ENCODE measurements around the gene WDR7.

The WDR7 gene

DNA sequence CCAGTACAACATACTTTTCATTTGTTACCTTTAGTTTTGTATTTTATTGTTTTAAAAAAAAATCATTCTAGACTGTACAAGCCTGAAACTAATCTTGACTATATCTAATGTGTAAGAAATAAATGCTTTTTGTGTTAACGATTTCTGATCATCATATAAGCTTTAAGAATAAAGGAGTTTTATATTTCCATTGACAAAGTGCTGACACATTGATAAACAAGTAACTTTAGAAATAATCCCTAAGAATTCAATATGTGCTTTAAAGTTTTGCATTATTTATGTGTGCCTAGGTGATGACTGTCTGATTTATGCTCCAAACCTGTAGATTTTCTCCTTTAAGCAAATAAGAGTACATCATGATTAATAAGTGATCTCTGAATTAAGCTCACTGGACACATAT, 248.5 kb downstream of the WDR7 start:
- DNase-seq: no peak

DNA sequence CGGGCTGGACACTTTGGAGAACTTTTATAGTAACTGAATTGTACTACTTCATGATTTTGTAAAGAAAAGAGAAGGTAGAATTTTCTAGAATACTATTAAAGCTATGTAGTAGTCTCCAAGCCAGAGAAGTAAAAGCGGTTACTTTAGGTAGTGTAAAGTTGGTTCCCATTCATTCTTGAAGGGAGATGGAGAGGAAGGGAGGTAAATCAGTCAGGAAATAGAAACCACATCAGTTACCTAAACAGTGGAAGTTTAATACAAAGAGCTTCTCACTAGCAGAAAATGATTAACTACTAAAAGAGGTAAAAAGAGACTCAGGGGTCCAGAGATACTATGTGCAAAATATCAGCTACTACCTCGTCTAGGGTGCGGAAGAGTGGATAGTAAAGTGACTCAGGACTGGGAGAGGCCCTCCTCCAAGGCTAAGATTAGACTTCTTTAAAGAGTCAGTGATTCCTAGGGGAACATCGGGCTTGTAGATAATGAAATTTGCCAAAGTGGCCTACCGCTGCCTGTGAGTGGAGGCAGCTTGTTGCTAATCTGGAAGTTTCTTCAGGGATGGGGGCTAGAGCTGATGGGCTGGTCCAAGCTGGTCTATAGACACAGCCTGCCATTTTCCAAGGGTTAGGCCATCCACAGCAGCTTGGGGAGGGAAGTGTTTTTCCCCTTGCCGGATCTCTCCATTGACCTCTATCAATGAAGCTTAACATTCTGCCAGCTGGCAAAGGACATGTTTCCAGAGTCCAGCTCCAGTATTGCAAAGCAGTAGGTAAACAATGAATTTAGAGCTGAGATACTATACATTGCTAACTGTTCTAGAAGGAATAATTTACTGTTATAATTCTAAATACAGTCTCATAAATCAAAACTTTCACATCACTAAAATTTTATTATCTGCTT, 249.3 kb downstream of the WDR7 start:
- DNase-seq: no peak

DNA sequence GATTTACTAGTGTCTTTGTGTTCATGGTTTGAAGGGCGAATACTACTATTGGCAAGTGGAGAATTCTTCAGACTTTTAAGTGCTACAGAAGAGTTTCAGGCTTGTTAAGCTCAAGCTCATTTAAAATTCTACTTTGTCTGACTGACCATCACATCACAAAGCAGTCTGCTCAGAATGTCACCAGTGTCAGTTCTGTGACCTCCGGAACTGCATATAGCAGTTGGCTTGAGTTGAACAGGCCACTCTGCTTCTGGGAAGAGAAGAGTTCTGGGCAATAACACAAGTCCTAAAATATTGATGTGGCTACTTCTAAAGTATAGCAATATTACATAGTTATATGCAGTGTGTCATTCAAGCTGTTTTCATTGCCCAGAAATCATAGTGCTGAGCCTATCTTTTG, 250.8 kb downstream of the WDR7 start:
- no peak for DNase-seq

DNA sequence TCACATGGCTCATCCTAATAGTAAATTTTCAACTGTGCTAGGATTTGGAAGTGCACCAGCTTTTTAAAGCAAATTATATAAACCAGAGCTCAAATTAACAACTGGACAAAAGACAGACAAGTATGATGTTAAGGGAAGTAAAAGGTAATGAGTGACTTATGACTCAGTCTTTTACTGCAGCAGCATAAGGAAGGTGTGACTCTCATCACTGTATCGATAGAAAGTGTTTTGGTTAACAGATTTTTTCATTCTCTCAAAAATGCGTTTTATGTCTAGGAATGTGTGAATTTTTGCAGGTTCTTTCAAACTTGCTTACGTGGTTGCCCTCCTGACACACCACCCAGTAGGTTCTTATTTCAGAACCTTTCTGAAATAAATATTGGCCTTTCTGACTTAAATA, 251.5 kb downstream of the WDR7 start:
- no peak for DNase-seq

DNA sequence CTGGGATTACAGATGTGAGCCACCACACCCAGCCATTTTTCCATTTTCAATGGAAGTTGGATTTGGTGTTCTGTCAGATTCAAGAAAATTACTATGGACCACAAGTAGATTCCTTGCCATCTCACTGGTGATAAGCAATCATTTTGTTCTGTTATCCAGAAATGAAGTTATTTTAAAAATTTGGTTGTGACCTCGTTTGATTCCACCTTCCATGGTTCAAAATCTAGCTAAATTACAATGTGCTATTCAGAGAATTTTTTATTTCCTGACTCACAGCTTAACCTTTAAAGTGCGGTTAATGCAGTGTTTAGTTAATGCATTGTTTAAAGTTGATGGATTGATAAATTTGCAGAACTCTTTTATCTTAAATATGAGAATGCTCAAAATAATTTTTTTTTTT, 252.5 kb downstream of the WDR7 start:
- DNase-seq: no peak

DNA sequence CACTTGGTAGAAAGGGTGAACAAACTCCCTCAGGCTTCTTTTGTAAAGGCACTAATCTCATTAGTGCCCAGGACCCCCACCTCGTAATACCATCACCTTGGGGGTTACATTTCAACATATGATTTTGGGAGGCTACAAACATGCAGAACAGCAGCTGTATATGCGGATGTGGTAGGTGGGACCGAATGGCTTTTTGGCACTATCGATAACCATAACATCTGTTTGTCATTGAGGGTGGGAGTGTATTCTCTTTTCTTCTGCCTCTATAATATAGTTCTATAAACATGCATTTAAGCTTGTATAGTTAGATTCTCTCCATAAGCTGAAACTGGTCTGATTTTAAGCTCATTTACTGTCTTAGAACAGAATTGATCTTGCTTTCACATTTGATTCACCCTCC, 256.6 kb downstream of the WDR7 start:
- no peak for DNase-seq

DNA sequence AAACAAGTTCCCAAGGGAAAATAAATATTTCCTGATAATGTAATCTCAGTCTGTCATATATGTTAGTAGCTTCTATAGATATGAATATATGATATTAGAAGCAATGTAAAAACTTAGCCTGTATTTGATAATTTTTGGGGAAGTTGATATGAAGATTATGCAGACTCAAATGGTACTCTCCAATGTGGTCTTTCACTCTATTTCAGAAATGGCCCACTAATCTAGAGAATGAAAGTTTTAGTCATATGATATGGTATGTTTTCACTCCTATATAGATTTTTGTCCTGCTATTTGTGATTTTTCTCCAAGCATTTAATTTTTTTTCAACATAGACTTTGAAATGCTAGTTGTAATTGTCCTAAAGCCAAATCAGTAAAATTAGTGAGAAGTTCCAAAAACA, 259.1 kb downstream of the WDR7 start:
- no peak for DNase-seq

DNA sequence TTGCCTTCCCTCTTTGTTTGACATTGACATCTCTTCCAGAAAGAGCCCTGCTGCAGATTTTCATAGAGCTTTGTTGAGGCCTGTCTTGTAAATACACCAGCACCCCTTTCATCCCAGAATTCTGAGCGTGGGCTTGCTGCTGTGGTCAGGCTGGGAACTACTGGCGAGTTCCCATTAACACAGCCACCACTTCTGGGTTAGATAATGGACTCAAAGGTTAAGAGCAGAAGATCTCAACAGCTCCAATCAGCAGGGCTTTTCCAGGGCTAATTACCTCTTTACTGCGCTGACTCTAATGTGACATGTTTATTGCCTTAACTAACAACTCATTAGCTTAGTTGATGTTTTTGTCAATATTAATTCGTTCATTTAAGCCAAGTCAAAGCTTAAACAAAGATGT, 259.8 kb downstream of the WDR7 start:
- no peak for DNase-seq

DNA sequence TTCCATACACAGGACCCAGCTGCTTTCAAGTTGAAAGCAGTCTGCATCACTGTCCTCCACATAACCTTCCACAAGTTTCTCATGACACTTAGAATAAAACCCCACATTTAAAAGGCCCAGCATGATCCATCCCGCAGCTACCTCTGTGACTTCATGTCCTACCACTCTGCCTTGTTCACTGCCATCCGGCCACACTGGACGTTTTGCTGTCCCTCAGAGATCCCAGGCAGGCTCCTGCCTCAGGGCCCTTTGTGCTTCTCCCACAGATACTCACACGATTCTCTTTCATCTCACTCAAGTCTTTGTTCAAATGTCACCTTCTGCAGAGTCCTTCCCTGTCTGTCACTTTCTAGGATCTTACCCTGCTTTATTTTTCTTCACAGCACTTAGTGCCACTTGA, 262.8 kb downstream of the WDR7 start:
- DNase-seq: no peak

DNA sequence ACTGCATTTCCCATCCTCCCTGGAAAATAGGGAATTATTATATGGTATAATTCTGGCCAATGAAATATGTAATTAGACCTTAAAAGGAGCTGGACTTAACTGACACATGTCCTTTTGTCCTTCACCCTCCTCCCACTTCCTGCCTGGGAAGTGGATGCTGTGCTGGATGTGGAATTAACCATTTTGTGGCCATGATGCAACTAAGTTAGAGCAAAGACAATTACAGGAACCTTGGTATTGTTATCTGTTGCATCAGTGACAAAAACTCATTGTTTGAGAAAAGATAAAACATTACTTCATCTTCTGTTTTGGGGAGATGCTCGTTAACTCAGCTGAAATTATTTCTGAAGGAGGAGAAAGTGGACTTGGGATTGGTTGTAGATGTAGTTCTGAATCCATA, 268.0 kb downstream of the WDR7 start:
- DNase-seq: no peak

DNA sequence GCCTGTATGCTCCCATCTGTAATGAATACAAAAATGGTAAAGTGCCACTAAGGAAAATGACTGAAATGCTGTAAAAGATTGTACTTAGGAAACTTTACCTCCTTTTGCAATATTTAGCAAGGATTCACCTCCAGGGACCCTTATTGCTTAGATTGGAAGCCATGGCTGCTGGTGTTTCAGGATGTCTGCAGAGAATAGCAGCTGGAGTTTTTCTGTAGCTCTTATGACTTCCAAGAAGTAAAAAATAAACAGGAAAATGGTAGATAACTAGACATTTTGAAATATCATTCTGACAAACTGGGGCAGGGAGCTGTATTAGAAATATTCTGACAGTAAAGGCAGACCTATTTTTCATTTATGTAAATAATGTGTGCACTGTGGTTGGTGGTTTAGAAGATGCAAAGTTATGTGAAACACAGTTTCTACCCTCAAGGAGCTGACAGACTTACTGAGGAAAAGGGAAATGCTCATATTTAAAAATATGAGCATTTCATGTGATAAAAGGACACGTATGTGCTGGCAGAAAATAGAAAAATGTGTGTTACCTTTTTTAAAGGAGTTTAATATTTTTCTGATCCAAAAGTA, 270.8 kb downstream of the WDR7 start:
- no peak for DNase-seq

DNA sequence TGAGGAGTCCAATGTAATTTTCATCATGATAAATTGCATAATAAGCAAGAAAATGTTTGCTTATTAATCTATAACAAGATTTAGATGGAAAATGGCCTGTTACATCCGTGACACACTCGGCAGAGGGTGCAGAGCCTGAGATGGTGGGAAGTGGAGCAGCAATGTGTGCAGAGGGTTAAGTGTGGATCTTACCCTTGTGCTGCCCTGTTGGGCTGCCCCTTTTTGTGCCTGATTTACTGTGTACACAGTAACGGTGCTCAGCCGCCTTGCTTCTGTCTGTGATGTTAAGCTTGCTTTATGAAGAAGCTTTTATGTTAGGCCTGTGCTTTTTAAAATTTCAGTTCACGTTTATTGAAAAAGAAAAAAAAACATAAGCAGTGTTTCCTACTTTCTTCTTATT, 275.6 kb downstream of the WDR7 start:
- DNase-seq: no peak

DNA sequence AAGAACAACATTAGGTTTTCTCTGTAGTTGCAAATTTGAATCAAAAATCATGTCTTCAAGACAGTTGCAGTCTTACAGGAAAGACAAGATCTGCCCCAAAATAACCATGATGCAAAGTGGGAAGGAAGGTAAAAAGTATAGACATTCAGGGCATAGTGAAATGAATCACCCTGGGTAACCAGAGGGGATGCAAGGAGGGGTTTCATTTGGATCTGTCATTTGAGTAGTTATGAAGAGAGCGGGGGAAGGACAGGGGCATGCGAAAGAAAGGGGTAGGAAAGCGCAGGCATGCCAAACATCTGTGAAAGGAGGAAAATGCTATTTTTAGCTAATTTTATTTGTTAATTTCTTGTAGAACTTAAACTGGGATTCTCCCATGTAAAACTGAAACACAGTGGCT, 276.6 kb downstream of the WDR7 start:
- DNase-seq: no peak

DNA sequence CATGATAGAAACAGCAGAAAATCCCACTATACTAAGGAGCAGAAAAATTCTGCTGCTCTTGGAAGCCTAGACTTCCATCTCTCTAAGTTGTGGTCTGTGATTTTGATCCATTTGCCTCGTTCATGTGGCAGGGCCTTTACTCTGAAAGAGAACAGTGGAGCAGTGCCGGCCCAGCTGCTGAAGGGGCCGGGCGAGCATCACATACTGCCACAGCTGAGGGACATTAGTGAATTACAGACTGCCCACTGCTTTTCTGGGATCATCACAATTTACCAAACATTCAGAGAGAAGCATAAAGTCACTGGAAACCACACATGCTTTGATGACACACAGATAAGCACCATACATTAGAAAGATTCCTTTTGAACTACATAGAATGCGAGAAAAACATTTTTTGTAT, 278.7 kb downstream of the WDR7 start:
- DNase-seq: no peak

DNA sequence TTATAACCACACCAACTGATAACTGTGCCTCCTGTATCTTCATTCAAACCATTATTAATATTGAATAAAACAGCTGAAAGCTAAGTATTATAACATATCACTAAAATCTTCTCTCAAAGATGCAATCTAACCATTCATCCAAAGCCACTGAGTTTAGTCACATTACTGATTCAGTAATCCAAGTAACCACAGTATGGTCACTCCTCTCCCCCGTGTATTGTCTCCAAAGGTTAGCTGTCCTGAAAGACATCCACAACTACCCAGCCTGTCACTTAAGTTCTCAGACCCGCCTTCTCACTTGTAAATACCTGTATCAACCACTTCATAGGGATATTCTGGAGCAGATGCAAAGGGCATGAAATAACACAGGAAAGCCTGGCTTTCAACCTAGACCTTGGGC, 282.3 kb downstream of the WDR7 start:
- no peak for DNase-seq

DNA sequence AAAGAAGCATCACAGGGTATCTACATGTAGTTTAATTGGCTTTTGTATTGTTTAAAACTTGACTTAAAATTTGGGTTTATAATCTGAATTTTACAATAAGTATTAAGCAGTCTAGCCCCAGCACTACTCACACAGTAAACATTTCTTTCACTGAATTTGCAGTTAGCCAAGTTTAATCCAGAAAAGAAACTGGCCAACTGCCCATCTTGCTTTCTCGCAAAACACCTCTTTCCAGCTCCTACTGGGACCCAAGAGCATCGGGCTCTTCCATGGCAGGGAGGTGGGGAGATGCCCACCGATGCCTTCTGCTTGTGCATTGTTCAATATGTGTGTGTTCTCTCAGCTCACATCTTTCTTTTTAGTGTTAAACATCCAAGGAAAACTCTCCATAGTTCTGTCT, 283.0 kb downstream of the WDR7 start:
- no peak for DNase-seq

DNA sequence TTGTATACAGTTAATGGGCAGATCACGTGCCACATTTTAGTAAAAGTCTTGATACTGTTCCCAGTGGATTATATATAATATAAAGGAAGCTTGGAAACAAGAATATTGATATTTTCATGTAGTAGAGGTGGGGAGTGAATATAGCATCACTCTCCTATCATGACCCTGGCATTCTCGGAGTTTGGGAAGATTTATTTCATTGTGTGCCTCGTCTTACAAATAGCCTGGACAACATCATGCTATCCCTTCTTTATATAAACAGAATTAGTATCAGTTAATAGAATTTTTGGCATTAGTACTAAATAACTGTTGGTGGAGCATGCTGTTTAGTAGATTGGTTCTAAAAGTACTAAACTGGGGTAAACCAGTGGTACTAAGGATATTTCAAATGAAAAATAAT, 283.7 kb downstream of the WDR7 start:
- no peak for DNase-seq

DNA sequence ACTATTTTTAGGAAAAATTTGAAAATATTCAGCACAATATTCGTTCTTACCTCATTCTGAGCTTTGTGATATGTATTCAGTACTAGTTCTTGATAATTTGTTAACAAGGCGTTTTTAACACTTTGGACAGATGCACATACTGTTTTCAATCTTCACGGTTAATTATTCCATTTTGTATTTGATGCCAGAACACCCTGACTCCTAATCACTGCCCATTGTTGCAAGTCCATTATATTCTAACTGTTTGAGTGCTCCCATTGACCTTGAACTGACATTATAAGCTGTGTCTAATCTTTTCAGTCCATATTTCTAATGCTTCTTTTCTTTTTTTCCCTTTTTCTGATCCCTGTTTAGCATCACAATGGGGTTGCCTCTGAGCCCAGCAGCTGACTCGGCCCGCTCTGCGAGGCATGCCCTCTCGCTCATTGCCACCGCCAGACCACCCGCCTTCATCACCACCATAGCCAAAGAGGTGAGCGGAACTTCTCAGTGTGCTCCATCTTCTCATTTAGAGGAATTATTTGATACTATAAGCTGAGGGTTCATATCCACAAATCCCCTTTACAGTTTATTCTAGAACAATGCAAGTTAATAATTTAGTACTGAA, 284.4 kb downstream of the WDR7 start:
- no peak for DNase-seq

DNA sequence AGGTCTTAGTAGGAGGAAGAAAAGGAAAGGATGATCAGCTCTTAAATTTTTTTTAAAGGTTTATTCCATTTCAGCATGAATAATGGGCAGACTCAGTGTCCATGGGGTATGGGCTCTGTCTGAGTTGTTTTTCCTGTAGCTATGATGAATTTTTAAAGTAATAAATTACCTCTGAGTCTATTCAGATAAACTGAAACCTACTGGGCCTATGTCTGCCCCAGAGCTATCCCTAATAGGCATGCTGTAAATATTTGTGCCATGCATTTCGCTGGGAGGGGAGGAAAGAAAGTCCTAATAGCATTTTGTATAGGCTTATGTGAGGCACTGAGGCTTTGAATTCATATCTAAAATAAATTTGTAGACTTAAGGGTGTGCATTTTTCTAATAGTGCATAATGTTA, 285.3 kb downstream of the WDR7 start:
- DNase-seq: no peak

DNA sequence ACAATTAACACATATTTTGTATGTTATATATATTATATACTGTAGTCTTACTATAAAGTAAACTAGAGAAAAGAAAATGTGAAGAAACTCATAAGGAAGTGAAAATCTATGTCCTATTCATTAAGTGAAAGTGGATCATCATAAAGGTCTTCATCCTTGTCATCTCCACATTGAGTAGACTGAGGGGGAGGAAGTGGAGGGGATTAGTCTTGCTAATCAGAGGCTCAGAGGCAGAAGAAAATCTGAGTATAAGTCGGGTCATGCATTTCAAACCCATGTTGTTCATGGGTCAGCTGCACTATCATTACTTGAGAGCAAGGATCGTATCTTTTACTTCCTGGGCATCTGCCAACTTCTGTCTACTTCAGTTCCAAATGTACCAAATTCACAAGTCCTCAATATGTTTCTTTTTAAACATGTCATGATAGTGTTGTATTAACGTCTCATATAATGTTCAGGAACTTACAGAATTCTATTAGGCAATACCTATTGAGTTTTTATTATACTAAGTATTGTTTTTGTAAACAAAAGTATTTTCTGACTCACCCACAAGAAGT, 286.8 kb downstream of the WDR7 start:
- DNase-seq: no peak

DNA sequence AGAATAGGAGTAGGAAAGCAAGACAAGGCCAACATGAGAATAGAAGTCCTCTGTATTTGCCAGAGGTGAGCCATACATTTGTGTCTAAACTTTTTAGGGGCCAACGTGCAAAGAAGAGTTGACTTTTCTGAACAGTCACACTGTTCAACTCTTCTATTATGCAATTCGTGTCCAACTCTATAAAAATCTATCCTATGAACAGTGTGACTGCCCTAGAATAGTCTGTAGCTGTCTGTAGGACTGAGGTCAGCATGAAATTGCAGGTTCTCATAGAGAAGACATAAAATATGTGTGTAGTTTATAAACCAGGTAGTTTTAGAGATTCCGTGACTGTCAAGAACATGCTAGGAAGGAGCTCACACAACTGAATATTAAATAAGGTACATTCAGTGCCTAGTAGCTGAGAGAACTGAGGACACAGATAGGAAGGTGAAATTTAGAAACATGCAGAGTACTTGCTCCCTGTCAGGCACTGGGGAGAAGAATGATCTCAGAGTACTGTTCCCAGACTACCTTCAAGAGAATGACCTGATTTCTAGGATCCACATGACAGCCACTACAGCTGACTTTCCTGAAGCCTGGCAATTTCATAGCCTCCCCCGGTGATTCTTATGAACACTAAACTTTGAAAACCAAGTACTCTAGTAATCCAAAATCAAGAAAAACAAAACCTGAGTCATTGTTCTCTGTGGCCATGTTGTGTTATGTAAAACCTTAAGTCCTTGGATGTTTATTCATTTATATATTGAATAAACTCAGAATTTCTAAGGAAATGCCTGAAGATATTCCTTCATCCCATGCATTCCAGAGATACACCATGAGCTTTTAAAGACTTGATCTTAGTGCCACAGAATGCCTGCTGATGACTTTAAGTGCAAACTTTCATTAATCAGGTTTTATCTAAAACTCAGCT, 294.3 kb downstream of the WDR7 start:
- no peak for DNase-seq

DNA sequence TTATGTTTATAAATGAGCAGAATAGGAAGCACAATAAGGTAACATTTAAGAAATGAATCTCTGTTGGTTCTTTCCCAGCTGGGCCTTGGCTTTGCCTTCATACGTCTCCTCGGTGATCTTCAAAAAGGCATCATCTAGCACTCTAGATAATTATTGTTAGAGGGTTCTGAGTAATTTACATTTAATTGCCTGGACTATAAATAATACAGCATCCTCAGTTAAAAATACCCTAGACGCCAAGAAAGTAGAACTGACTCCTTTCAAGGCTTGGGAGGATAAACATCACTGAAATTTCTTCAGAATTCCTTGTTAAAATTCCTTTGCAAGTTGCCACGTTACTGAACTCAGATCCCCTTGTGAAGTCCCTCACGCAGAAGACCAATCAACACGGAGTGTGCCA, 296.1 kb downstream of the WDR7 start:
- DNase-seq: no peak

DNA sequence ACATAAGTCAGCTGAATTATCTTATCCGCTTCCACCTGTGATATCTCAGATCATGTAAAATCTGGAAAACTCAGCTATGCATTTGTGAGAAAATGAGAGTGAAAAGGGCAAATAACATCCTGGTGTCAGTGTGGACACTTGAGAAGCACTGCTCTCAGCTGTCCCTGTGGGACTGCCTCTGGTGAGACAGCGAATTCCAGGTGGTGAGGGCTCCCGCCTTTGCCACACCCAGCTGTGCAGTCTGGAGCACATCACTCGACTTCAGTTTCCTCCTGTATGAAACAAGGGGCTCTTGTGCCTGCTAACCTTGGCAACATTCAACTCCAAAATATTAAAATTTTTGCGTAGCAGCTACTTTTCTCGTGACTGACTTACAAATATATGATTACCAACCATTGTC, 300.9 kb downstream of the WDR7 start:
- DNase-seq: no peak
